Panc1 (cell line): ENCODE results near the gene PLEKHM2. TPM values are rescaled to one million over a fixed set of nuclear protein-coding genes. Genes with fewer than 3 reads are reported as not detected.

Experiments
- ATAC-seq: fragments of 200-7000 bp; cut with Tn5 transposase; 2 replicates; pipeline ENCODE4 v1.9.1; 2020; ENCODE audit warnings: mild to moderate bottlenecking, moderate library complexity
- BruUV-seq: library from RNA; stranded (reverse); fragments of 400-500 nt; replicated peaks from 2 replicates; lab custom pipeline; 2021; lab: Mats Ljungman, UMichigan
- CTCF ChIA-PET: fragments of 300-600 bp; sonication (Branson Sonifier 250); formaldehyde crosslinking; loops from one replicate; lab custom pipeline; 2022; ENCODE audit warnings: antibody characterized with exemption; lab: Charles Lee
- POLR2A ChIA-PET: fragments of 300-600 bp; sonication (Branson Sonifier 250); formaldehyde crosslinking; loops from one replicate; lab custom pipeline; 2022; ENCODE audit warnings: antibody characterized with exemption; lab: Charles Lee
- DNase-seq: peaks from one replicate; pipeline ENCODE4 v3.0.0-alpha.2; 2010; ENCODE audit warnings: low read depth, low spot score
- H3K27ac ChIP-seq: 2 replicates; pipeline ENCODE4 v1.5.1; 2011; ENCODE audit warnings: mild to moderate bottlenecking, low read length, inconsistent platforms
- H3K27me3 ChIP-seq: fragments of 200-500 bp; sonication (Bioruptor generic); 2 replicates; pipeline ENCODE4 v1.6.0; 2014; ENCODE audit warnings: low read length, inconsistent platforms; ENCODE audit not compliant: control insufficient read depth, insufficient read depth
- H3K36me3 ChIP-seq: fragments of 200-500 bp; sonication (Bioruptor generic); 2 replicates; pipeline ENCODE4 v1.5.1; 2014; ENCODE audit warnings: inconsistent platforms, mild to moderate bottlenecking, low read length, moderate library complexity; ENCODE audit not compliant: control insufficient read depth, insufficient read depth
- H3K4me1 ChIP-seq: 2 replicates; pipeline ENCODE4 v1.5.1; 2011; ENCODE audit warnings: inconsistent platforms, mild to moderate bottlenecking, low read length, moderate library complexity; ENCODE audit not compliant: control insufficient read depth, insufficient read depth
- H3K4me3 ChIP-seq, 2 experiments: 2 replicates each; pipeline ENCODE4 v1.5.1; 2011 to 2012; ENCODE audit warnings: low read depth in 2 of 2, low read length in 2 of 2, mild to moderate bottlenecking in 2 of 2, inconsistent platforms in 1 of 2, moderate library complexity in 1 of 2
- H3K9me3 ChIP-seq: fragments of 200-500 bp; sonication (Bioruptor generic); 2 replicates; pipeline ENCODE4 v1.5.1; 2014; ENCODE audit warnings: low read depth, mild to moderate bottlenecking, inconsistent platforms, low read length, moderate library complexity; ENCODE audit not compliant: control insufficient read depth, insufficient read depth
- CTCF ChIP-seq: fragments of 450-650 bp; IDR thresholded peaks from 2 replicates; pipeline ENCODE4 v1.5.1; 2017; ENCODE audit warnings: mild to moderate bottlenecking
- POLR2AphosphoS5 ChIP-seq: IDR thresholded peaks from 2 replicates; pipeline ENCODE4 v1.6.1; 2012; ENCODE audit warnings: mild to moderate bottlenecking, low read depth, low read length, moderate library complexity
- REST ChIP-seq, 2 experiments: IDR thresholded peaks; 2 replicates each; pipeline ENCODE4 v1.6.1; 2011 to 2012; ENCODE audit warnings: low read depth in 2 of 2, control low read depth in 1 of 2, low read length in 1 of 2, mild to moderate bottlenecking in 1 of 2, moderate library complexity in 1 of 2; ENCODE audit not compliant: insufficient read depth in 1 of 2
- SIN3A ChIP-seq: IDR thresholded peaks from 2 replicates; pipeline ENCODE4 v1.6.1; 2012; ENCODE audit warnings: low read depth, mild to moderate bottlenecking, low read length, moderate library complexity, borderline replicate concordance; ENCODE audit not compliant: insufficient read depth
- TCF7L2 ChIP-seq: IDR thresholded peaks from 2 replicates; pipeline ENCODE4 v1.6.1; 2011; ENCODE audit warnings: mild to moderate bottlenecking, low read depth, low read length, inconsistent platforms
- in situ Hi-C: cut with HindIII; loops from 2 replicates; pipeline ENCODE4 v1.10.0; 2016; ENCODE audit warnings: low sequenced_read_pairs, low pct_unique_long_range_greater_than_20kb
- intact Hi-C: fragments of 100-400 bp; cut with micrococcal nuclease; formaldehyde crosslinking; loops from one replicate; pipeline ENCODE4 v1.10.0; 2022; ENCODE audit not compliant: unreplicated experiment
- total RNA-seq: library from RNA; stranded (reverse); gene quantifications from one replicate; pipeline ENCODE4 v1.2.1, GENCODE V29; 2021; ENCODE audit not compliant: unreplicated experiment

The PLEKHM2 gene
- total RNA-seq, 1 experiment from 2014 or later: 54.6 TPM

- Histone ChIP-seq H3K4me1 (no peaks in the 10 kb centered on the region), H3K27ac (no peak overlapping the region), H3K27me3 (no peaks in the 10 kb centered on the region), H3K36me3 (no peaks in the 10 kb centered on the region), H3K4me3 (no peak overlapping the region), H3K9me3 (no peaks in the 10 kb centered on the region)
- no peak for ATAC-seq
- ChIA-PET CTCF (no interaction called here), POLR2A (no interaction called here)
- in situ Hi-C loops: no loop called here
- BruUV-seq: no TSS peak
- DNase-seq: no peak
- TF ChIP-seq REST (IDR thresholded peaks at IDR 0.05; ENCODE audit: insufficient read depth in 1 of 2, low read depth in 2 of 2, low read length in 1 of 2): no peak
- no peak for TF ChIP-seq TCF7L2
- TF ChIP-seq SIN3A: no peak
- TF ChIP-seq CTCF: no peak
- TF ChIP-seq POLR2AphosphoS5: no peak
- intact Hi-C loops: no loop called here
Observed at GRCh38 chr1:15730423-15730822, 46.3 kb downstream of the PLEKHM2 start.

GRCh38 chr1:15730936-15731335 is 46.8 kb downstream of the PLEKHM2 start:
- POLR2A ChIA-PET: no interaction called here
- ATAC-seq (no peak), DNase-seq (no peak)
- BruUV-seq: no TSS peak
- intact Hi-C loops: no loop called here
- Histone ChIP-seq H3K27me3 (no peaks in the 10 kb centered on the region), H3K9me3 (no peaks in the 10 kb centered on the region), H3K27ac (no peak overlapping the region), H3K4me1 (no peaks in the 10 kb centered on the region), H3K4me3 (no peak overlapping the region), H3K36me3 (no peaks in the 10 kb centered on the region)
- TF ChIP-seq TCF7L2 (no peak), POLR2AphosphoS5 (no peak), REST (IDR thresholded peaks at IDR 0.05; ENCODE audit: insufficient read depth in 1 of 2, low read depth in 2 of 2, low read length in 1 of 2) (no peak), CTCF (no peak), SIN3A (no peak)
- CTCF ChIA-PET: no interaction called here
- in situ Hi-C loops: no loop called here
